RWPE2 (cell line): ENCODE data around the gene CALM1.
A peak's percentile ranks its signal among the peaks of the same experiment; 100 is the strongest.

Experiments used
- ATAC-seq: fragments of 200-7000 bp; cut with Tn5 transposase; 3 replicates; pipeline ENCODE4 v1.9.1; 2021; ENCODE audit warnings: low read depth
- DNase-seq: peaks from one replicate; pipeline ENCODE4 v3.0.0-alpha.2; 2020; ENCODE audit warnings: low spot score
- H3K27ac ChIP-seq: fragments of 450-650 bp; 2 replicates; pipeline ENCODE4 v1.5.1; 2017; ENCODE audit warnings: mild to moderate bottlenecking; ENCODE audit not compliant: poor library complexity, severe bottlenecking
- H3K27me3 ChIP-seq: fragments of 250-450 bp; sonication (Bioruptor Pico); 2 replicates; pipeline ENCODE4 v1.5.1; 2021; ENCODE audit warnings: mild to moderate bottlenecking, moderate library complexity; ENCODE audit not compliant: insufficient read depth, poor library complexity, severe bottlenecking
- H3K36me3 ChIP-seq: fragments of 250-450 bp; sonication (Bioruptor Pico); 2 replicates; pipeline ENCODE4 v1.5.1; 2020; ENCODE audit warnings: low read depth, mild to moderate bottlenecking, moderate library complexity
- H3K4me1 ChIP-seq: fragments of 250-450 bp; sonication (Bioruptor Pico); 2 replicates; pipeline ENCODE4 v1.5.1; 2021; ENCODE audit warnings: mild to moderate bottlenecking, moderate library complexity; ENCODE audit not compliant: insufficient read depth, poor library complexity, severe bottlenecking
- H3K4me3 ChIP-seq: fragments of 250-450 bp; sonication (Bioruptor Pico); 2 replicates; pipeline ENCODE4 v1.5.1; 2021; ENCODE audit warnings: mild to moderate bottlenecking, moderate library complexity; ENCODE audit not compliant: severe bottlenecking
- H3K9me3 ChIP-seq: fragments of 250-450 bp; sonication (Bioruptor Pico); 2 replicates; pipeline ENCODE4 v1.5.1; 2021; ENCODE audit warnings: mild to moderate bottlenecking, moderate library complexity; ENCODE audit not compliant: severe bottlenecking
- TF ChIP-seq, protein P1 (sequence below): fragments of 450-650 bp; IDR thresholded peaks from one replicate; pipeline ENCODE4 v1.5.1; 2017; ENCODE audit warnings: mild to moderate bottlenecking, moderate library complexity; ENCODE audit not compliant: poor library complexity, severe bottlenecking

Gene CALM1

GRCh38 chr14:90355540-90356518, 41.0 kb upstream of the CALM1 start:
- no peak for DNase-seq
- no peaks in the 10 kb centered on the region for H3K9me3 ChIP-seq
- no peaks in the 10 kb centered on the region for H3K36me3 ChIP-seq
- TF ChIP-seq, protein P1, sequence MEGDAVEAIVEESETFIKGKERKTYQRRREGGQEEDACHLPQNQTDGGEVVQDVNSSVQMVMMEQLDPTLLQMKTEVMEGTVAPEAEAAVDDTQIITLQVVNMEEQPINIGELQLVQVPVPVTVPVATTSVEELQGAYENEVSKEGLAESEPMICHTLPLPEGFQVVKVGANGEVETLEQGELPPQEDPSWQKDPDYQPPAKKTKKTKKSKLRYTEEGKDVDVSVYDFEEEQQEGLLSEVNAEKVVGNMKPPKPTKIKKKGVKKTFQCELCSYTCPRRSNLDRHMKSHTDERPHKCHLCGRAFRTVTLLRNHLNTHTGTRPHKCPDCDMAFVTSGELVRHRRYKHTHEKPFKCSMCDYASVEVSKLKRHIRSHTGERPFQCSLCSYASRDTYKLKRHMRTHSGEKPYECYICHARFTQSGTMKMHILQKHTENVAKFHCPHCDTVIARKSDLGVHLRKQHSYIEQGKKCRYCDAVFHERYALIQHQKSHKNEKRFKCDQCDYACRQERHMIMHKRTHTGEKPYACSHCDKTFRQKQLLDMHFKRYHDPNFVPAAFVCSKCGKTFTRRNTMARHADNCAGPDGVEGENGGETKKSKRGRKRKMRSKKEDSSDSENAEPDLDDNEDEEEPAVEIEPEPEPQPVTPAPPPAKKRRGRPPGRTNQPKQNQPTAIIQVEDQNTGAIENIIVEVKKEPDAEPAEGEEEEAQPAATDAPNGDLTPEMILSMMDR: no peak
- no peaks in the 10 kb centered on the region for H3K27me3 ChIP-seq
- no peak overlapping the region for H3K4me3 ChIP-seq
- H3K27ac ChIP-seq: no peak overlapping the region
- ATAC-seq: peak; percentile 55; the same call in 2 of the 3 replicates
- H3K4me1 ChIP-seq: no peaks in the 10 kb centered on the region

DNA sequence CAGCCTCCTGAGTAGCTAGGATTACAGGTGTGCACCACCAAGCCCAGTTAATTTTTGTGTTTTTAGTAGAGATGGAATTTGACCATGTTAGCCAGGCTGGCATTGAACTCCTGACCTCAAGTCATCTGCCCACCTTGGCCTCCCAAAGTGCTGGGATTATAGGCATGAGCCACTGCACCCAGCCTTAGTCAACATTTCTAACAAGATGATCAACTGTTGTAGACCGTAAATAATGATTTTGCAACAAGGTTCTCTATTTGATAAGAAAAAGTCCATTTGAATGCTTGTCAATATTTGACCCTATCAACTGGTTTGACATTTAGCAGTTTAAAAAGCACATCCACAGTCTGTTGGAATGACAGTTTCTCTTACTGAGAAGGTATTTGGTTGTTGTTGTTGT, 39.9 kb upstream of the CALM1 start:
- no peak overlapping the region for H3K4me3 ChIP-seq
- no peaks in the 10 kb centered on the region for H3K27me3 ChIP-seq
- TF ChIP-seq, protein P1: no peak
- no peak for ATAC-seq
- no peaks in the 10 kb centered on the region for H3K9me3 ChIP-seq
- H3K36me3 ChIP-seq: no peaks in the 10 kb centered on the region
- no peak for DNase-seq
- H3K4me1 ChIP-seq: no peaks in the 10 kb centered on the region
- no peak overlapping the region for H3K27ac ChIP-seq

DNA sequence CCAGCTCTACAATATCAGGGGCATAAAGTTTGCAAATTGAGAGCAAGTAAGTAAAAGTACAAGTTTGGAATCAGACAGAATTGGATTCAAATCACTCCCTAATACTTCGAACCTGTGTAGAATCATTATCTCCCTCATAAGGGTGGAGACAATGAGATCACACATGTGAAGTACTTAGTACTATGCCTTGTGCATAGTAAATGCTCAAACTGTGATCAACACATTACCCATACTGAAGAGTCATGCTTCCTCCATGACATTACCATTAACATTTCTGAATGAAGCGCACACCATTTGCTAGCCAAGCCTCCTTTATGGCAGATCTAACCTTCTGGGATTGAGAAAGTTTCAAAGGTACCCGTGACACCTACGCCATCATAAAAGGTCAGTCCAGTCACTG, 38.5 kb upstream of the CALM1 start:
- ATAC-seq (no peak), DNase-seq (no peak)
- no peaks in the 10 kb centered on the region for H3K9me3 ChIP-seq
- no peaks in the 10 kb centered on the region for H3K36me3 ChIP-seq
- no peaks in the 10 kb centered on the region for H3K27me3 ChIP-seq
- H3K4me1 ChIP-seq: no peaks in the 10 kb centered on the region
- no peak overlapping the region for H3K27ac ChIP-seq
- TF ChIP-seq, protein P1: no peak
- no peak overlapping the region for H3K4me3 ChIP-seq

DNA sequence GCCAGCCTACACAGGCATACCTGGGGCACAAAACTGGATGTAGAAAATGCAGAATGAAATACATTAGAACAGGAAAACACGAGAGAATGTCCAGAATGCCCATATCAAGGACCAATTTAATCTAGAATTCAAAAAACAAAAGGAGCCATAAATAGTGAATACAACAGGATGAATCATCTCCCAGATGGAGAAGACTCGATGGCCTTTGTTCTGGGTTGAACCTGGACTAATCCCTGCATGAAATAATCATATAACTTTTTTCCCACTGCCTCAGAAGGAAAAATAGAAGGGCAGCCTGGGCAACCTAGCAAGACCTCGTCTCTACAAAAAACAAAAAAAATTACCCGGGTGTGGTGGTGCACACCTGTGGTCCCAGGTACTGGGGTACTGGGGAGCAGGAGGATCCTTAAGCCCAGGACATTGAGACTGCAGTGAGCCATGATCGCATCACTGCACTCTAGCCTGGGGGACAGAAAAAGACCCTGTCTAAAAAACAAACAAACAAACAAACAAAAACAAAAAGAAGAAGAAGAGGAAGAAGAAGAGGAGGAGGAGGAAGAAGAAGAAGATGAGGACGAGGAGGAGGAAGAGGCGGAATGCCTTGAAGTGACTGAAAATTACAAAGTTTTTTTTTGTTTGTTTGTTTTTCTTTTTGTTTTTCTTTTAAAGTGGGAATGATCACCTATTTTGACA, 34.8 kb upstream of the CALM1 start:
- Histone ChIP-seq H3K4me3 (no peak overlapping the region), H3K9me3 (no peaks in the 10 kb centered on the region), H3K4me1 (no peaks in the 10 kb centered on the region), H3K36me3 (no peaks in the 10 kb centered on the region), H3K27me3 (no peaks in the 10 kb centered on the region), H3K27ac (no peak overlapping the region)
- TF ChIP-seq, protein P1: no peak
- ATAC-seq (no peak), DNase-seq (no peak)
